ENCODE results near the gene PRLHR. TPM values are rescaled to one million over a fixed set of nuclear protein-coding genes. Genes with fewer than 3 reads are reported as not detected.

The PRLHR gene
- total RNA-seq, 1 donor from 2014 or later: not detected

DNA sequence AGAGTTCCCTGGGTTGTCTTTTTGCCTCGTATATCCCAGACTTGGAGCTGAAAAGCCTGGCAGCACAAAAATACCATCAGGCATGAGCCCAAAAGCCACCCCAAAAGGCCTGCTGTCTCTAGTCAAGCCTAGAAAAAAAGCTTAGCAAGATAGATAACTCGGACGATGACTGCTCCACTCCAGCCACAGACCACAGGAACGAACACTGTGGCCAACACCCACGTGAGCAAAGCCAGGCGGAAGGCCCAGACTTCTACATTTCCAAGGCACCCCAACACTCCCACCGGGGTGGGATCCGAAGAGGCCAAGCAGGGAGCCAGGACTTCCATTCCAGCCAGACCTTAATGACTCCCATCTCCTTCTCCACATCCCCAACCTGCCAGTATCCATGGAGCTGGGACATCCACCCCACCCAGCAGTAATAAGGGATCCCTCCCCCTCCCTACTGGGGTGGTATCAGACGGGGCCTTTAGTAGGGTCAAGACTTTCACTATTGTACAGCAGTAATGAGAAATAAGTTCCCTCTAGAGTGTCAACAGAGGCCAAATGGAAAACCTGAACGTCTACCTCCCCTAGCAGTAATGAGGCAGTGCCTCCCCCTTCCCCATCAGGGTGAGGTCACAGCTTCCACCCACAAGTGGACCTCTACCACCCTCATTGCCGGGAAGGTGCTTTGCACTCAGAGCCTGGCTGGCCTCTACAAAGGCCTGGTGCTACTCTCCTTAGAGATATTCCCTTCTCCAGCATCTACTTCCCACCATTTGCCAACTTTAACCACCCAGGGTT is 23.0 kb downstream of the PRLHR start:
- TF ChIP-seq, protein P1, sequence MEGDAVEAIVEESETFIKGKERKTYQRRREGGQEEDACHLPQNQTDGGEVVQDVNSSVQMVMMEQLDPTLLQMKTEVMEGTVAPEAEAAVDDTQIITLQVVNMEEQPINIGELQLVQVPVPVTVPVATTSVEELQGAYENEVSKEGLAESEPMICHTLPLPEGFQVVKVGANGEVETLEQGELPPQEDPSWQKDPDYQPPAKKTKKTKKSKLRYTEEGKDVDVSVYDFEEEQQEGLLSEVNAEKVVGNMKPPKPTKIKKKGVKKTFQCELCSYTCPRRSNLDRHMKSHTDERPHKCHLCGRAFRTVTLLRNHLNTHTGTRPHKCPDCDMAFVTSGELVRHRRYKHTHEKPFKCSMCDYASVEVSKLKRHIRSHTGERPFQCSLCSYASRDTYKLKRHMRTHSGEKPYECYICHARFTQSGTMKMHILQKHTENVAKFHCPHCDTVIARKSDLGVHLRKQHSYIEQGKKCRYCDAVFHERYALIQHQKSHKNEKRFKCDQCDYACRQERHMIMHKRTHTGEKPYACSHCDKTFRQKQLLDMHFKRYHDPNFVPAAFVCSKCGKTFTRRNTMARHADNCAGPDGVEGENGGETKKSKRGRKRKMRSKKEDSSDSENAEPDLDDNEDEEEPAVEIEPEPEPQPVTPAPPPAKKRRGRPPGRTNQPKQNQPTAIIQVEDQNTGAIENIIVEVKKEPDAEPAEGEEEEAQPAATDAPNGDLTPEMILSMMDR (IDR thresholded peaks at IDR 0.05): no peak
- H3K9me3 Mint-ChIP-seq (ENCODE audit: unreplicated experiment): no peaks in the 10 kb centered on the region
- H3K27me3 Mint-ChIP-seq (ENCODE audit: unreplicated experiment): peaks cover 18% of the 10 kb centered on the region
- H3K4me3 Mint-ChIP-seq (ENCODE audit: unreplicated experiment): no peak overlapping the region
- H3K4me1 Mint-ChIP-seq (ENCODE audit: unreplicated experiment): no peaks in the 10 kb centered on the region
- peak; percentile 70 for DNase-seq (ENCODE audit: extremely low spot score, unreplicated experiment)
- H3K27ac Mint-ChIP-seq (ENCODE audit: unreplicated experiment): no peak overlapping the region
- no peaks in the 10 kb centered on the region for H3K36me3 Mint-ChIP-seq (ENCODE audit: unreplicated experiment)

DNA sequence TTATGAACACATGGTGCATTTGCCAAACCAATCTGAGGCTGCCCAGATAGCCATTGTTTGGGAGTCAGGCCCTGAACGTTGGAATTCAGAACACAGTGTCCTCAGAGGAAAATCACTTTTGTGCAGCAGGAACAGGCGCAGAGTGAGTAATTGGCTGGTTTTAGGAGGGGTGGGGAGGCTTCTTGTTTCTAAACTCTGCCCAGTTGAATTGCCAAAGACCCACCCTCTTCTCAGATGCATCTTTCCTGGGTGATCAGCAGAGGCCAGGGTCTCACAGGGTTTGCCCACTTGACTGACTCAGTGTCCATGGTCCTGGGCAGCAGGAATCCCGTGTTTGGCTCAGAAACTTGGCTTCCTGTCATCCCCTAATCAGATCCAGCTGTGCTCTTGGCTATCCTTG is 24.3 kb downstream of the PRLHR start:
- no peaks in the 10 kb centered on the region for H3K9me3 Mint-ChIP-seq (ENCODE audit: unreplicated experiment)
- DNase-seq (ENCODE audit: extremely low spot score, unreplicated experiment): peak; percentile 42

DNA sequence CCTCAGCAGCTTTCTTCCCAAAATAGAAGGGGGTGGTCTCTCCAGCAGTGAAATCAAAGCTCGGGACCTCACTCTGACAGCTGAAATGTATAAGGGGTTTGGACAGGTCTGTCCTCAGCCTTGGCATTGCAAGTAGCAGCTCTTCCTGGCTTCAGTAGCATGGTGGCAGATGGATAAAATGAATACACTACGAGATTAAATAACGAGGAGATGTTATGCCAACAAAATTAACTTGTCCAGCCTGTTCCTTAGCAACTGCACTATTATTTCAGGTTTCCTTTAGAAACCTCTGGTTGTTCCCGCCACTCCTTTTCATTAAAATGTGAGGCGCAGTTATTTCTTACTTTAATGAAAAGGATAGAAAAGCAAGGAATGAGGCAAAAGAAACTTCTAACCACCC is 24.9 kb downstream of the PRLHR start:
- peak; percentile 13 for DNase-seq (ENCODE audit: extremely low spot score, unreplicated experiment)
- Mint-ChIP-seq H3K27me3 (ENCODE audit: unreplicated experiment) (peaks cover 8% of the 10 kb centered on the region), H3K36me3 (ENCODE audit: unreplicated experiment) (no peaks in the 10 kb centered on the region), H3K4me1 (ENCODE audit: unreplicated experiment) (no peaks in the 10 kb centered on the region), H3K9me3 (ENCODE audit: unreplicated experiment) (no peaks in the 10 kb centered on the region), H3K27ac (ENCODE audit: unreplicated experiment) (no peak overlapping the region), H3K4me3 (ENCODE audit: unreplicated experiment) (no peak overlapping the region)
- TF ChIP-seq, protein P1 (IDR thresholded peaks at IDR 0.05): no peak

More for the DNA sequence above, 24.3 kb downstream of the PRLHR start:
- Mint-ChIP-seq H3K27me3 (ENCODE audit: unreplicated experiment) (peaks cover 11% of the 10 kb centered on the region), H3K4me1 (ENCODE audit: unreplicated experiment) (no peaks in the 10 kb centered on the region), H3K27ac (ENCODE audit: unreplicated experiment) (no peak overlapping the region), H3K36me3 (ENCODE audit: unreplicated experiment) (no peaks in the 10 kb centered on the region), H3K4me3 (ENCODE audit: unreplicated experiment) (no peak overlapping the region)
- TF ChIP-seq, protein P1 (IDR thresholded peaks at IDR 0.05): no peak

DNA sequence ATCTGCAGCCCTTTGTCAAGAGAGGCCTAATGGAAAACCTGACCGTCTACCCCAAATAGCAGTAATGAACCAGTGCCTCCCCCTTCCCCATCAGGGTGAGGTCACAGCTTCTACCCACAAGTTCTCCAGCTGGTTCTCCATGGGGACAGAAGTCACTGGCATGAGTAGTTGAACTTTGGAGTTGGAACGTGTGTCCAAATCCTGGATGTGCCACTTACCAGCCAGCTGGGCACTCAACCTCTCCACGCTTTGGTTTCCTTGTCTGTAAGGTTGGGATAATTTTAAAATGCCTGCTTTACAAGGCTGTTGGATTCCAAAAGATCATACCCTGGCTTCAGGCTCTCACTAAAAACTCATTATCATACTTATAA is 25.6 kb downstream of the PRLHR start:
- H3K4me1 Mint-ChIP-seq (ENCODE audit: unreplicated experiment): no peaks in the 10 kb centered on the region
- no peak overlapping the region for H3K4me3 Mint-ChIP-seq (ENCODE audit: unreplicated experiment)
- TF ChIP-seq, protein P1 (IDR thresholded peaks at IDR 0.05): no peak
- no peak overlapping the region for H3K27ac Mint-ChIP-seq (ENCODE audit: unreplicated experiment)
- peak; percentile 32 for DNase-seq (ENCODE audit: extremely low spot score, unreplicated experiment)
- no peaks in the 10 kb centered on the region for H3K36me3 Mint-ChIP-seq (ENCODE audit: unreplicated experiment)
- peaks cover 5% of the 10 kb centered on the region for H3K27me3 Mint-ChIP-seq (ENCODE audit: unreplicated experiment)
- H3K9me3 Mint-ChIP-seq (ENCODE audit: unreplicated experiment): no peaks in the 10 kb centered on the region

DNA sequence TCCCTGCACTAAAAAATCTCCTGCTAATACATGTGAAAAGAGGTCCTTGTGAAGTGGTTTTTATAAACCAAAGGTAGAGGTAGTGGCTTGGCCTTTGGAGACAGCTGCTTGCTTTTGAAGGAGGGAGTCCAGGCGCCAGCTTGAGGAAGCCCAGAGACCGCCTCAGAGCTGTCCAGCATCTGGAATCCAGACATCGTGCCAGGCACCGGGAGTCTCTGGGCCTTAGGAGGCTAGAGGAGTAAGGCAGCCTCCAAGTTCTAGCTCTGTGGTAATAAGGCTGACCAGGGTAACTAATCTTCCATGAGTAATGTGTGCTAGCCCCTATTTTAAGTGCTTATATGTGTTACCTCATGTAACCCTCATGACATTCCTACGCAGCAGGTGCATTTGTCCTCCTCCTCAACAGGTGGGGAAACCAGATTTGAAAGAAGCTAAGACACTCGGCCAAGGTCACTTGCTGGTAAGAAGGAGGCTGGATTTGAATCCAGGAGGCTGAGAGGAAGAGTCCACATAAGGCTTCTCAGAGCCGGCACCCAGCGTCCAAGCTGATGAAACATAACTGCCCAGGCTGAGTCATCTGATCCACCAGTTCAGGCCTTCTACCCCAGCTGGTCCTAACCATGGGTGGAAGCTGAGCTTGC is 26.1 kb downstream of the PRLHR start:
- no peaks in the 10 kb centered on the region for H3K4me1 Mint-ChIP-seq (ENCODE audit: unreplicated experiment)
- TF ChIP-seq, protein P1 (IDR thresholded peaks at IDR 0.05): no peak
- no peaks in the 10 kb centered on the region for H3K9me3 Mint-ChIP-seq (ENCODE audit: unreplicated experiment)
- H3K36me3 Mint-ChIP-seq (ENCODE audit: unreplicated experiment): no peaks in the 10 kb centered on the region
- H3K4me3 Mint-ChIP-seq (ENCODE audit: unreplicated experiment): no peak overlapping the region
- H3K27me3 Mint-ChIP-seq (ENCODE audit: unreplicated experiment): peaks cover under 1% of the 10 kb centered on the region
- no peak overlapping the region for H3K27ac Mint-ChIP-seq (ENCODE audit: unreplicated experiment)
- peak; percentile 60 for DNase-seq (ENCODE audit: extremely low spot score, unreplicated experiment)
